ENCODE results near the gene NTHL1. TPM values are rescaled to one million over a fixed set of nuclear protein-coding genes. Genes with fewer than 3 reads are reported as not detected.

NTHL1 gene
- total and polyA plus RNA-seq, 9 of the 15 experiments (the other 6 are each of a cell fraction or from before 2014, with no cell fraction given): 1.1 to 58.8 (median 17.6) TPM

- TF ChIP-seq ZNF740 (CRISPR knock-in tag; IDR thresholded peaks at IDR 0.05) (peak; percentile 64; the same call in 1 of the 2 replicates), ZNF740 (tag; IDR thresholded peaks at IDR 0.05) (peak in 1 of 2 experiments; percentile 49; a peak in 1 of 4 replicates), HNRNPLL (IDR thresholded peaks at IDR 0.05; ENCODE audit: low read depth, low read length, poor library complexity, severe bottlenecking) (peak; percentile 90), ZNF282 (CRISPR knock-in tag; IDR thresholded peaks at IDR 0.05) (no peak), PHF8 (IDR thresholded peaks at IDR 0.05; ENCODE audit: borderline replicate concordance, low read length) (peak; percentile 85; the same call in 1 of the 2 replicates), JUN (IDR thresholded peaks at IDR 0.05; ENCODE audit: borderline replicate concordance, low read depth, low read length) (peak; percentile 73; the same call in 1 of the 2 replicates), JUN (CRISPR knock-in tag; IDR thresholded peaks at IDR 0.05; ENCODE audit: borderline replicate concordance) (no peak), HMG20A (CRISPR knock-in tag; conservative IDR thresholded peaks at IDR 0.05) (no peak), NCOA4 (IDR thresholded peaks at IDR 0.05; ENCODE audit: partially characterized antibody) (no peak), POU5F1 (IDR thresholded peaks at IDR 0.05; ENCODE audit: borderline replicate concordance, low read depth, low read length, partially characterized antibody) (peak; percentile 89), SMARCC2 (IDR thresholded peaks at IDR 0.05; ENCODE audit: low read depth) (no peak), USF2 (CRISPR knock-in tag; IDR thresholded peaks at IDR 0.05) (peak; percentile 100), ZFX (CRISPR knock-in tag; IDR thresholded peaks at IDR 0.05) (peak; percentile 83), ZNF263 (CRISPR knock-in tag; IDR thresholded peaks at IDR 0.05; ENCODE audit: borderline replicate concordance) (0 out of 2 replicates have a peak, but pooled peaks have one; percentile 22), BRCA1 (IDR thresholded peaks at IDR 0.05) (no peak), BRCA1 (CRISPR knock-in tag; IDR thresholded peaks at IDR 0.05) (no peak)
- TF ChIP-seq, protein P1, sequence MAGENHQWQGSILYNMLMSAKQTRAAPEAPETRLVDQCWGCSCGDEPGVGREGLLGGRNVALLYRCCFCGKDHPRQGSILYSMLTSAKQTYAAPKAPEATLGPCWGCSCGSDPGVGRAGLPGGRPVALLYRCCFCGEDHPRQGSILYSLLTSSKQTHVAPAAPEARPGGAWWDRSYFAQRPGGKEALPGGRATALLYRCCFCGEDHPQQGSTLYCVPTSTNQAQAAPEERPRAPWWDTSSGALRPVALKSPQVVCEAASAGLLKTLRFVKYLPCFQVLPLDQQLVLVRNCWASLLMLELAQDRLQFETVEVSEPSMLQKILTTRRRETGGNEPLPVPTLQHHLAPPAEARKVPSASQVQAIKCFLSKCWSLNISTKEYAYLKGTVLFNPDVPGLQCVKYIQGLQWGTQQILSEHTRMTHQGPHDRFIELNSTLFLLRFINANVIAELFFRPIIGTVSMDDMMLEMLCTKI (IDR thresholded peaks at IDR 0.05; ENCODE audit: partially characterized antibody): no peak
Observed at GRCh38 chr16:2047330-2048115, at the start of gene NTHL1, which contains the start of gene TSC2 (continued).

Measured in K562 (cell line).